GM18870 (cell line): ENCODE data around the gene TPSD1.
"Not testable (repeated sequence)": the region's sequence is repeated elsewhere in the genome, so short reads cannot be mapped to it uniquely, and the experiment has no call there.

ENCODE experiments used
- ATAC-seq: cut with Tn5 transposase; IDR thresholded peaks from one replicate; pipeline ENCODE4 v1.9.1; 2021; ENCODE audit warnings: moderate library complexity; ENCODE audit not compliant: unreplicated experiment

The TPSD1 gene

GRCh38 chr16:1240436-1240835 lies 15.4 kb upstream of the TPSD1 start, which contains the start of gene TPSAB1:
TSS of gene TPSAB1 (plus strand) at chr16:1240705. CDS start at chr16:1240939, 234 bp downstream.
- not testable (repeated sequence) for ATAC-seq

- not testable (repeated sequence) for ATAC-seq
These were observed 14.8 kb upstream of the TPSD1 start for GRCh38 chr16:1241081-1241480.

GRCh38 chr16:1243363-1243762 lies 12.5 kb upstream of the TPSD1 start:
- ATAC-seq: not testable (repeated sequence)

GRCh38 chr16:1243907-1244850 lies 11.7 kb upstream of the TPSD1 start:
- not testable (repeated sequence) for ATAC-seq

- no peak for ATAC-seq
These were observed 11.0 kb upstream of the TPSD1 start for GRCh38 chr16:1244881-1245280.

GRCh38 chr16:1245452-1246020 lies 10.3 kb upstream of the TPSD1 start:
- ATAC-seq: no peak

- not testable (repeated sequence) for ATAC-seq
These were observed 7.8 kb upstream of the TPSD1 start for GRCh38 chr16:1247903-1248537.

- not testable (repeated sequence) for ATAC-seq
These were observed 6.7 kb upstream of the TPSD1 start for GRCh38 chr16:1249031-1249755.

GRCh38 chr16:1253701-1254364 lies 2.0 kb upstream of the TPSD1 start:
- ATAC-seq: not testable (repeated sequence)

- not testable (repeated sequence) for ATAC-seq
These were observed 1.0 kb upstream of the TPSD1 start for GRCh38 chr16:1254821-1255220.

GRCh38 chr16:1256296-1256873 lies 516 bp downstream of the TPSD1 start:
- ATAC-seq: not testable (repeated sequence)

- no peak for ATAC-seq
These were observed 1.0 kb downstream of the TPSD1 start for GRCh38 chr16:1256874-1257322.

- ATAC-seq: no peak
These were observed 1.8 kb downstream of the TPSD1 start for GRCh38 chr16:1257561-1258224.

GRCh38 chr16:1258225-1258600 lies 2.3 kb downstream of the TPSD1 start:
- no peak for ATAC-seq

GRCh38 chr16:1258906-1259759 lies 3.3 kb downstream of the TPSD1 start:
- no peak for ATAC-seq

- ATAC-seq: no peak
These were observed 3.8 kb downstream of the TPSD1 start for GRCh38 chr16:1259760-1260068.

- ATAC-seq: no peak
These were observed 4.3 kb downstream of the TPSD1 start for GRCh38 chr16:1260101-1260680.

- ATAC-seq: no peak
These were observed 5.4 kb downstream of the TPSD1 start for GRCh38 chr16:1261131-1261892.
